ENCODE results near the gene SMIM38.

DNA sequence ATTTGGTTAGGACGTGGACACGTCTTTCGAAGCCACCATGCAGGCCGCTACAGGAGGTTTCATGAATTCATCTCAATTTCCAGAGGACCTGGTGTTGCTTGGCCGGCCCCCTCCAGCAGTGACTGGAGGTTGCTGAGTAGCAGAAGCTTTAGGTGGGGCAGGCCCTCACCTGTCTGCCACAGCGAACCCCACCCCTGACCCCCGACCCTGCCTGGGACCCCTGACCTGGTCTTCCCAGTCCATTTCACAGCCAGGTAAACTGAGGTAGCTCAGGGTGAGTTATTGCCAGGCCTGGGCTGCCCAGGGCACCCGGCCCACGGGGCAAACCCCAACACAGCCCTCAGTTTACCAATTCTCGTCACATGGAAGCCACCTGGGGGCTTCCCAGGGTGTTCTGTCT, 39.1 kb upstream of the SMIM38 start:
- TF ChIP-seq, protein P1, sequence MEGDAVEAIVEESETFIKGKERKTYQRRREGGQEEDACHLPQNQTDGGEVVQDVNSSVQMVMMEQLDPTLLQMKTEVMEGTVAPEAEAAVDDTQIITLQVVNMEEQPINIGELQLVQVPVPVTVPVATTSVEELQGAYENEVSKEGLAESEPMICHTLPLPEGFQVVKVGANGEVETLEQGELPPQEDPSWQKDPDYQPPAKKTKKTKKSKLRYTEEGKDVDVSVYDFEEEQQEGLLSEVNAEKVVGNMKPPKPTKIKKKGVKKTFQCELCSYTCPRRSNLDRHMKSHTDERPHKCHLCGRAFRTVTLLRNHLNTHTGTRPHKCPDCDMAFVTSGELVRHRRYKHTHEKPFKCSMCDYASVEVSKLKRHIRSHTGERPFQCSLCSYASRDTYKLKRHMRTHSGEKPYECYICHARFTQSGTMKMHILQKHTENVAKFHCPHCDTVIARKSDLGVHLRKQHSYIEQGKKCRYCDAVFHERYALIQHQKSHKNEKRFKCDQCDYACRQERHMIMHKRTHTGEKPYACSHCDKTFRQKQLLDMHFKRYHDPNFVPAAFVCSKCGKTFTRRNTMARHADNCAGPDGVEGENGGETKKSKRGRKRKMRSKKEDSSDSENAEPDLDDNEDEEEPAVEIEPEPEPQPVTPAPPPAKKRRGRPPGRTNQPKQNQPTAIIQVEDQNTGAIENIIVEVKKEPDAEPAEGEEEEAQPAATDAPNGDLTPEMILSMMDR (IDR thresholded peaks at IDR 0.05), result no peak
- no peak for TF ChIP-seq POLR2A (IDR thresholded peaks at IDR 0.05)
- TF ChIP-seq POLR2AphosphoS5 (IDR thresholded peaks at IDR 0.05; ENCODE audit: insufficient read depth in 1 of 2, low read depth in 1 of 2), result no peak
